ENCODE measurements around the gene ACTR6.
"Not testable (repeated sequence)": the region's sequence is repeated elsewhere in the genome, so short reads cannot be mapped to it uniquely, and the experiment has no call there.

DNA sequence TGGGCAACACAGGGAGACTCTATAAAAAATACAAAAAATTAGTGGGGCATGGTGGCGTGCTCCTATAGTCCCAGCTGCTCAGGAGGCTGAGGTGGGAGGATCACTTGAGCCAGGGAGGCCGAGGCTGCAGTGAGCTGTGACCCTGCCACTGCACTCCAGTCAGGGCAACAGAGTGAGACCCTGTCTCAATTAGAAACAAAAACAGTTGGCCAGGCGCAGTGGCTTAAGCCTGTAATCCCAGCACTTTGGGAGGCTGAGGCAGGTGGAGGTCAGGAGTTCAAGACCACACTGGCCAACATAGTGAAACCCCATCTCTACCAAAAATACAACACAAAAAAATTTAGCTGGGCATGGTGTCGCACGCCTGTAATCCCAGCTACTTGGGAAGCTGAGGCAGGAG is 64.5 kb downstream of the ACTR6 start:
- not testable (repeated sequence) for TF ChIP-seq CTCF, POLR2A, EP300 (IDR thresholded peaks at IDR 0.05)
